Left lung (tissue), 10 donors: ENCODE data around the gene CASZ1. TPM values are rescaled to one million over a fixed set of nuclear protein-coding genes. Genes with fewer than 3 reads are reported as not detected.

Experiments used
- ATAC-seq: fragments of 200-7000 bp; cut with Tn5 transposase; one replicate; pipeline ENCODE4 v1.9.1; 2020; ENCODE audit warnings: moderate library complexity
- DNase-seq, 4 donors: peaks; one replicate each; pipeline ENCODE4 v3.0.0-alpha.2; 2013 to 2020
- H3K27ac ChIP-seq, 2 donors: fragments of 200-600 bp; sonication (generic) in 1 of 2; one replicate each; pipeline versions ENCODE4 v1.5.0 to v1.8.0; 2020 to 2021
- H3K27me3 ChIP-seq, 2 donors: fragments of 200-600 bp; sonication (generic) in 1 of 2; one replicate each; pipeline versions ENCODE4 v1.5.0 to v1.8.0; 2020 to 2021
- H3K36me3 ChIP-seq, 2 donors: fragments of 200-600 bp; sonication (generic) in 1 of 2; one replicate each; pipeline versions ENCODE4 v1.5.0 to v1.8.0; 2020 to 2021
- H3K4me1 ChIP-seq, 2 donors: fragments of 200-600 bp; one replicate each; pipeline ENCODE4 v1.8.0; 2021
- H3K4me3 ChIP-seq, 2 donors: fragments of 200-600 bp; sonication (generic) in 1 of 2; one replicate each; pipeline versions ENCODE4 v1.5.0 to v1.8.0; 2020 to 2021; ENCODE audit warnings: mild to moderate bottlenecking in 1 of 2
- H3K9me3 ChIP-seq, 2 donors: fragments of 200-600 bp; sonication (generic) in 1 of 2; one replicate each; pipeline versions ENCODE4 v1.5.0 to v1.8.0; 2020 to 2021
- intact Hi-C, 2 donors: fragments of 100-400 bp; cut with DNase I; formaldehyde crosslinking; loops; one replicate each; pipeline versions ENCODE4 v1.11.2 to v1.14.2; 2022
- polyA plus RNA-seq, 6 donors: library from polyadenylated mRNA; unstranded; fragments of 120-200 nt; gene quantifications; one replicate each; pipeline ENCODE4 v1.2.1, GENCODE V29; 2013; ENCODE audit not compliant: insufficient read length in 6 of 6
- total RNA-seq, 2 donors: library from RNA; stranded (reverse); fragmentation: NEBNext Ultra II Directional; extraction: Animal tissue kit (Norgen Biotek cat#: 25700); gene quantifications; one replicate each; pipeline ENCODE4 v1.2.1, GENCODE V29; 2021
- TF ChIP-seq, protein P1 (sequence below), 2 donors: fragments of 200-600 bp; sonication (generic) in 1 of 2; IDR thresholded peaks; one replicate each; pipeline versions ENCODE4 v1.5.0 to v1.8.0; 2021; ENCODE audit warnings: antibody characterized with exemption in 2 of 2
- donor health status: DM: no; HTN: yes; CAD: no.
- donor health status: DM: no; HTN: no; CAD: no.

CASZ1 gene
- total and polyA plus RNA-seq, 8 donors = 15.1 to 44.0 (median 21.1) TPM

DNA sequence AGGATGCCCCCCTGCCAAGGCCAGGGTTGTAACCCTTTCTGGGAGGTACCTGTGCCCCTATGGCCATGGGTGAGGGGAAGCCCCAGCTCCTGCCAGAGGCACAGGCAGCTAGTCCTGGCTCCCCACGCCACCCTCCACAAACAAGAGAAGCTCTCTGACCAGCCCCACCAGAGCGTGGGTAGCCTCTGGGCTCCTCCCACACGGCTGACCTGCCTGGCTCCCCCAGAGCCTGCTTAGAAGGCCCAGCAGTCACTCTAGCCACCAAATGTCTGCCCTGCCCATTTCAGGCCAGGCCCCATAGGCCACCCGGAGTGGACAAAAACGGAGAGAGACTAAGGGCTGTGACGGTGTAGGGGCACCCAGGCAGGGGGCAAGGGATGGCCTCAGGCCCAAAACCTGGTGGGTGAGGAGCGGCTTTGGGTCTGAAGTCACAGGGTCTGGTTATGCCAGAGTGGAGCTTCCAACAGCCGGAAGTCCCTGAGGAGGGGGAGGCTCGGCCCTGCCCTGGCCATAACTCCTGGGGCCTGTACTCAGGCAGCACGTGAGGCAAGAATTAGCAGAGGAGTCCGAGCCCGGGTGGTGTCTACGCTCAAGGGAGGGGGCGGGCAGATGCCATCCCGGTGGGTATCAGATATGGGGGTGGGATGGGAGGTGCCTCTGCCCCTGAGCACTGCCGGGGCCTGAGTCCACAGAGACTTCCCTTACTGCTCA lies 155.4 kb downstream of the CASZ1 start:
- H3K4me1 ChIP-seq = peaks cover 0 to 26% of the 10 kb centered on the region in 2 donors
- peaks cover 0 to 28% of the 10 kb centered on the region in 2 donors for H3K27me3 ChIP-seq
- TF ChIP-seq, protein P1, sequence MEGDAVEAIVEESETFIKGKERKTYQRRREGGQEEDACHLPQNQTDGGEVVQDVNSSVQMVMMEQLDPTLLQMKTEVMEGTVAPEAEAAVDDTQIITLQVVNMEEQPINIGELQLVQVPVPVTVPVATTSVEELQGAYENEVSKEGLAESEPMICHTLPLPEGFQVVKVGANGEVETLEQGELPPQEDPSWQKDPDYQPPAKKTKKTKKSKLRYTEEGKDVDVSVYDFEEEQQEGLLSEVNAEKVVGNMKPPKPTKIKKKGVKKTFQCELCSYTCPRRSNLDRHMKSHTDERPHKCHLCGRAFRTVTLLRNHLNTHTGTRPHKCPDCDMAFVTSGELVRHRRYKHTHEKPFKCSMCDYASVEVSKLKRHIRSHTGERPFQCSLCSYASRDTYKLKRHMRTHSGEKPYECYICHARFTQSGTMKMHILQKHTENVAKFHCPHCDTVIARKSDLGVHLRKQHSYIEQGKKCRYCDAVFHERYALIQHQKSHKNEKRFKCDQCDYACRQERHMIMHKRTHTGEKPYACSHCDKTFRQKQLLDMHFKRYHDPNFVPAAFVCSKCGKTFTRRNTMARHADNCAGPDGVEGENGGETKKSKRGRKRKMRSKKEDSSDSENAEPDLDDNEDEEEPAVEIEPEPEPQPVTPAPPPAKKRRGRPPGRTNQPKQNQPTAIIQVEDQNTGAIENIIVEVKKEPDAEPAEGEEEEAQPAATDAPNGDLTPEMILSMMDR (IDR thresholded peaks at IDR 0.05) = no peak
- DNase-seq = no peak
- no peak for ATAC-seq
- intact Hi-C loops = no loop called here
- peaks cover 0 to 75% of the 10 kb centered on the region in 2 donors for H3K36me3 ChIP-seq
- H3K4me3 ChIP-seq = no peak overlapping the region
- peak overlapping the region in 1 of 2 donors; percentile 14 for H3K27ac ChIP-seq
- no peaks in the 10 kb centered on the region for H3K9me3 ChIP-seq

- DNase-seq = no peak
- intact Hi-C loops = no loop called here
- peaks cover 0 to 64% of the 10 kb centered on the region in 2 donors for H3K36me3 ChIP-seq
- H3K4me1 ChIP-seq = peaks cover 0 to 36% of the 10 kb centered on the region in 2 donors
- H3K27me3 ChIP-seq = peaks cover 0 to 28% of the 10 kb centered on the region in 2 donors
- TF ChIP-seq, protein P1 (IDR thresholded peaks at IDR 0.05) = no peak
- no peak for ATAC-seq
- H3K27ac ChIP-seq = peak overlapping the region in 1 of 2 donors; percentile 14
- no peaks in the 10 kb centered on the region for H3K9me3 ChIP-seq
- no peak overlapping the region for H3K4me3 ChIP-seq
Measured at GRCh38 chr1:10639775-10640578, 156.5 kb downstream of the CASZ1 start.

DNA sequence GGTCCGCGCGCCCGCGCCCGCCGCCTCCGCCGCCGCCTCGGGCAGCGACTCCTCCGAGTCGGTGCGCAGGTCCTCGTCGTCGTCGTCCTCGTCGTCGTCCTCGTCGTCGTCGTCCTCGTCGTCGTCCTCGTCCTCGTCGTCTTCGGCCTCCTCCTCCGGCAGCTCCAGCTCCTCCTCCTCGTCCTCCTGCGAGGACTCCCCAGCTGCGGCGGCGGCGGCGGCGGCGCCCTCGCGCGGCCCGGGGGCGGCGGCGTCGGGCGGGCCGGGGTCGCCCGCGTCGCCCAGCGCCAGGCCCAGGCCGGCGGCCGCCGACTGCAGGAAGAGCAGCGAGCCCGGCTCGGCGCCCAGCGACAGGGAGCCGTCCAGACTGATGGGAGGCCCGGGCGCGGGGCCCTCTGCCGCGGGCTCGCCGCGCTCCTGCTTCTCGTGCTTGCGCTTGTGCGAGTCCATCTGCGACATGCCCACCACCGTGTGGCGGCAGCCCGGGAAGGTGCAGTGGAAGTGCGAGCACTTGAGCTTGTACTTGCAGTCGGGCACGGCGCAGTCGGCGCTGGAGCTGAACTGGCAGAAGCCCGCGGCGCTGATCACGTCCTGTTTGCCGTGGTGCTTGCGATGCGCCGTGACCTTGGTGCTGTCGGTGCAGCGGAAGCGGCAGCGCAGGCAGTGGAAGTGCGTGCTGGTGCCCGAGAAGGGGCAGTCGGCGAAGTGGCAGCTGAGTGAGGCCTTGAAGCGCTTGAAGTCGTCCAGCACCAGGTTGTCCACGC lies 157.3 kb downstream of the CASZ1 start:
- DNase-seq (no peak), ATAC-seq (no peak)
- TF ChIP-seq, protein P1 (IDR thresholded peaks at IDR 0.05) = no peak
- H3K27ac ChIP-seq = no peak overlapping the region
- H3K36me3 ChIP-seq = peaks cover 0 to 57% of the 10 kb centered on the region in 2 donors
- peaks cover 0 to 28% of the 10 kb centered on the region in 2 donors for H3K27me3 ChIP-seq
- H3K4me3 ChIP-seq = no peak overlapping the region
- H3K9me3 ChIP-seq = no peaks in the 10 kb centered on the region
- intact Hi-C loops = no loop called here
- peaks cover 0 to 44% of the 10 kb centered on the region in 2 donors for H3K4me1 ChIP-seq

GRCh38 chr1:10638559-10639005 lies 157.9 kb downstream of the CASZ1 start:
- ATAC-seq = no peak
- H3K27me3 ChIP-seq = peaks cover 0 to 28% of the 10 kb centered on the region in 2 donors
- no peaks in the 10 kb centered on the region for H3K9me3 ChIP-seq
- intact Hi-C loops = no loop called here
- peaks cover 0 to 47% of the 10 kb centered on the region in 2 donors for H3K4me1 ChIP-seq
- TF ChIP-seq, protein P1 (IDR thresholded peaks at IDR 0.05) = no peak
- peaks cover 0 to 50% of the 10 kb centered on the region in 2 donors for H3K36me3 ChIP-seq
- H3K4me3 ChIP-seq = no peak overlapping the region
- no peak overlapping the region for H3K27ac ChIP-seq
- no peak for DNase-seq
